CD4-positive, alpha-beta T cell treated with Interleukin-12 subunit alpha and Interleukin-12 subunit beta, for 1 hour (primary cell): Measurements from ENCODE around the gene GABARAP.
"Not testable (repeated sequence)": the region's sequence is repeated elsewhere in the genome, so short reads cannot be mapped to it uniquely, and the experiment has no call there.

Experiments
- DNase-seq: peaks from one replicate; pipeline ENCODE4 v3.0.0-alpha.2; 2020

Gene GABARAP

GRCh38 chr17:7260651-7261378, 18.6 kb upstream of the GABARAP start:
- peak; percentile 39 for DNase-seq

- no peak for DNase-seq
These were observed 17.9 kb upstream of the GABARAP start for GRCh38 chr17:7260151-7260550.

- no peak for DNase-seq
These were observed 17.3 kb upstream of the GABARAP start for GRCh38 chr17:7259555-7259889.

- DNase-seq: no peak
These were observed 16.7 kb upstream of the GABARAP start for GRCh38 chr17:7258731-7259554.

- no peak for DNase-seq
These were observed 14.7 kb upstream of the GABARAP start for GRCh38 chr17:7256766-7257456.

GRCh38 chr17:7254511-7254910, 12.3 kb upstream of the GABARAP start:
- DNase-seq: no peak

- no peak for DNase-seq
These were observed 10.8 kb upstream of the GABARAP start for GRCh38 chr17:7253082-7253481.

GRCh38 chr17:7252176-7253043, 10.2 kb upstream of the GABARAP start, which contains the start of gene ELP5:
TSS of gene ELP5 (plus strand) at chr17:7252215. CDS start at chr17:7252551, 336 bp downstream.
- DNase-seq: peak; percentile 89

GRCh38 chr17:7251661-7252175, 9.5 kb upstream of the GABARAP start, which contains the start of gene CTDNEP1:
TSS of gene CTDNEP1 (minus strand) at chr17:7251734. CDS start at chr17:7251296, 438 bp downstream.
- peak; percentile 98 for DNase-seq

- DNase-seq: peak; percentile 73
These were observed 8.7 kb upstream of the GABARAP start for GRCh38 chr17:7250695-7251627.

GRCh38 chr17:7249830-7250229, 7.6 kb upstream of the GABARAP start:
- no peak for DNase-seq

- no peak for DNase-seq
These were observed 7.0 kb upstream of the GABARAP start for GRCh38 chr17:7249214-7249613.

- no peak for DNase-seq
These were observed 6.5 kb upstream of the GABARAP start for GRCh38 chr17:7248796-7249195.

- DNase-seq: no peak
These were observed 4.5 kb upstream of the GABARAP start for GRCh38 chr17:7246779-7247178.

GRCh38 chr17:7243838-7244237, 1.6 kb upstream of the GABARAP start:
- DNase-seq: not testable (repeated sequence)

- no peak for DNase-seq
These were observed 1.1 kb upstream of the GABARAP start for GRCh38 chr17:7243453-7243729.

- peak; percentile 94 for DNase-seq
These were observed 636 bp upstream of the GABARAP start for GRCh38 chr17:7242717-7243452.

GRCh38 chr17:7241090-7241733, 1.0 kb downstream of the GABARAP start:
- no peak for DNase-seq

- DNase-seq: no peak
These were observed 1.9 kb downstream of the GABARAP start for GRCh38 chr17:7240375-7240774.
